K562 (cell line): ENCODE measurements around the gene ERMARD. TPM values are rescaled to one million over a fixed set of nuclear protein-coding genes. Genes with fewer than 3 reads are reported as not detected.

Source experiments
- ATAC-seq: fragments of 200-7000 bp; cut with Tn5 transposase; 3 replicates; pipeline ENCODE4 v1.9.1; 2020; ENCODE audit warnings: moderate library complexity
- BruUV-seq: library from RNA; stranded (reverse); fragments of 400-500 nt; replicated peaks from 2 replicates; lab custom pipeline; 2021; lab: Mats Ljungman, UMichigan
- CTCF ChIA-PET: fragments of 300-600 bp; formaldehyde crosslinking; extraction: SDS; loops from one replicate; lab custom pipeline; 2021; ENCODE audit warnings: low intra/inter-chr PET ratio; lab: Yijun Ruan, JAX
- POLR2A ChIA-PET: fragments of 300-600, 350-650 bp; sonication (Branson Sonifier 250); formaldehyde crosslinking; extraction: SDS; loops from one replicate; lab custom pipeline; 2021; ENCODE audit warnings: antibody characterized with exemption, inconsistent platforms; lab: Yijun Ruan, JAX
- DNase-seq, 4 experiments: peaks; one replicate each; pipeline versions ENCODE4 v3.0.0 to v3.0.0-alpha.2; 2011 to 2018; ENCODE audit warnings: low spot score in 3 of 4, mixed read lengths in 3 of 4; ENCODE audit errors: extremely low read depth in 1 of 4
- FAIRE-seq: peaks from 2 replicates; lab custom pipeline; 2011; peaks lifted over from hg19 to GRCh38; lab: Jason Lieb, UNC
- H2AFZ ChIP-seq: 2 replicates; pipeline ENCODE4 v1.6.0; 2011; ENCODE audit warnings: low read depth, low read length, control low read depth, inconsistent platforms
- H3K27ac ChIP-seq: fragments of 200-600 bp; 3 replicates; pipeline ENCODE4 v1.8.0; 2011; ENCODE audit warnings: low read depth, mild to moderate bottlenecking, control low read depth, inconsistent platforms, low read length, moderate library complexity, mixed read lengths; ENCODE audit errors: extremely low read depth
- H3K27me3 ChIP-seq, 2 experiments: fragments of 300-600 bp in 1 of 2; 2 replicates in 1 of 2; 3 replicates in 1 of 2; pipeline versions ENCODE4 v1.6.0 to v1.8.0; 2011; ENCODE audit warnings: inconsistent platforms in 2 of 2, low read length in 2 of 2, mild to moderate bottlenecking in 1 of 2, mixed read lengths in 1 of 2, moderate library complexity in 1 of 2; ENCODE audit not compliant: control insufficient read depth in 2 of 2, insufficient read depth in 2 of 2
- H3K36me3 ChIP-seq: fragments of 300-600 bp; 3 replicates; pipeline ENCODE4 v1.8.0; 2011; ENCODE audit warnings: mild to moderate bottlenecking, low read length, inconsistent platforms; ENCODE audit not compliant: control insufficient read depth, insufficient read depth
- H3K4me1 ChIP-seq, 2 experiments: fragments of 200-600 bp in 1 of 2; replicated peaks in 1 of 2; 2 replicates in 1 of 2; 3 replicates in 1 of 2; pipeline versions ENCODE4 v1.5.1 to v1.8.0; 2011; ENCODE audit warnings: inconsistent platforms in 2 of 2, low read length in 2 of 2, mild to moderate bottlenecking in 1 of 2, mixed read lengths in 1 of 2, moderate library complexity in 1 of 2; ENCODE audit not compliant: control insufficient read depth in 2 of 2, insufficient read depth in 2 of 2
- H3K4me2 ChIP-seq: 2 replicates; pipeline ENCODE4 v1.6.1; 2011; ENCODE audit warnings: low read length, control low read depth, inconsistent platforms, mixed read lengths; ENCODE audit not compliant: insufficient read depth
- H3K4me3 ChIP-seq: fragments of 200-600 bp; sonication (generic), shearing (Covaris generic); 2 replicates; pipeline ENCODE4 v1.5.1; 2016; ENCODE audit warnings: control low read depth, inconsistent platforms
- H3K79me2 ChIP-seq: fragments of 200-600 bp; 3 replicates; pipeline ENCODE4 v1.8.0; 2011; ENCODE audit warnings: low read length, inconsistent platforms; ENCODE audit not compliant: control insufficient read depth, insufficient read depth
- H3K9ac ChIP-seq, 2 experiments: 2 replicates each; pipeline versions ENCODE4 v1.6.0 to v1.6.1; 2011; ENCODE audit warnings: low read depth in 2 of 2, low read length in 2 of 2, control low read depth in 1 of 2, inconsistent platforms in 1 of 2, mild to moderate bottlenecking in 1 of 2, mixed read lengths in 1 of 2; ENCODE audit not compliant: insufficient read depth in 1 of 2
- H3K9me1 ChIP-seq: one replicate; pipeline ENCODE4 v1.6.0; 2011; ENCODE audit warnings: inconsistent platforms, mild to moderate bottlenecking, low read length, moderate library complexity; ENCODE audit not compliant: control insufficient read depth, insufficient read depth
- H3K9me3 ChIP-seq: replicated peaks from 2 replicates; pipeline ENCODE4 v1.5.1; 2011; ENCODE audit warnings: low read depth, low read length, inconsistent platforms; ENCODE audit not compliant: control insufficient read depth, insufficient read depth
- H4K20me1 ChIP-seq: replicated peaks from 2 replicates; pipeline ENCODE4 v1.6.1; 2011; ENCODE audit warnings: low read length, inconsistent platforms, mixed read lengths; ENCODE audit not compliant: control insufficient read depth, insufficient read depth
- CCAR2 ChIP-seq: fragments of 200-400 bp; formaldehyde crosslinking; IDR thresholded peaks from 2 replicates; pipeline ENCODE4 v1.6.1; 2017; ENCODE audit warnings: mild to moderate bottlenecking, low read depth, low read length
- FOXJ2 ChIP-seq: fragments of 200-800 bp; sonication (Bioruptor generic); IDR thresholded peaks from 2 replicates; pipeline ENCODE4 v1.6.1; 2016; ENCODE audit warnings: missing genetic modification characterization, missing compliant biosample characterization
- MTA1 ChIP-seq: fragments of 450-650 bp; IDR thresholded peaks from 2 replicates; pipeline ENCODE4 v1.6.1; 2017; ENCODE audit warnings: borderline replicate concordance
- SMARCA5 ChIP-seq: fragments of 450-650 bp; IDR thresholded peaks from 2 replicates; pipeline ENCODE4 v1.6.1; 2016
- TBL1XR1 ChIP-seq, 2 experiments: IDR thresholded peaks; 2 replicates each; pipeline ENCODE4 v1.6.1; 2012; ENCODE audit warnings: improper control_type of control experiment in 2 of 2, low read length in 2 of 2, mild to moderate bottlenecking in 1 of 2
- TRIM25 ChIP-seq: fragments of 450-650 bp; IDR thresholded peaks from 2 replicates; pipeline ENCODE4 v1.7.0; 2016; ENCODE audit warnings: borderline replicate concordance
- ZSCAN32 ChIP-seq: fragments of 450-650 bp; formaldehyde crosslinking; IDR thresholded peaks from 2 replicates; pipeline ENCODE4 v1.4.0; 2020; ENCODE audit warnings: mild to moderate bottlenecking, moderate library complexity
- WGBS: fragments of 100-300 bp; shearing (Covaris generic); methylation state at CpG from one replicate; pipeline ENCODE4 v1.1.6; 2016; ENCODE audit warnings: low coverage, mixed read lengths; ENCODE audit not compliant: insufficient coverage; ENCODE audit errors: missing lambda C conversion rate; 5-methylcytosine and 5-hydroxymethylcytosine counted together
- in situ Hi-C: fragments of 300-500 bp; cut with MboI; formaldehyde crosslinking; loops from 4 replicates; pipeline ENCODE4 v1.15.0; 2018; ENCODE audit warnings: inconsistent platforms, mixed read lengths
- intact Hi-C: fragments of 100-400 bp; cut with micrococcal nuclease; formaldehyde crosslinking; loops from 2 replicates; pipeline ENCODE4 v1.14.2; 2022
- polyA plus RNA-seq, 8 experiments: library from polyadenylated mRNA; depleted of rRNA in 4 of 8; stranded (reverse) in 5 of 8; unstranded in 3 of 8; fragments of >200 nt; fragmentation: Nextera tagmentation in 2 of 8; fragmentation: Illumina TruSeq in 1 of 8; extraction: Ambion mirVana in 2 of 8; extraction: Trizol in 1 of 8; gene quantifications; 2 replicates each; pipeline versions ENCODE4 v1.2.1 to v1.2.3, GENCODE V29; 2011 to 2014; ENCODE audit warnings: inconsistent platforms in 1 of 8, missing spikeins in 1 of 8
- total RNA-seq, 7 experiments: library from RNA; depleted of rRNA in 6 of 7; stranded (reverse); fragments of >200 nt in 6 of 7; fragmentation: Illumina TruSeq in 2 of 7; extraction: Trizol in 2 of 7; gene quantifications; 2 replicates each; pipeline versions ENCODE4 v1.2.1 to v1.2.3, GENCODE V29; 2011 to 2021; ENCODE audit warnings: low replicate concordance in 1 of 7
- TF ChIP-seq, protein P1 (sequence below): fragments of 250-450 bp; sonication (Bioruptor Pico); IDR thresholded peaks from 2 replicates; pipeline ENCODE4 v1.4.0; 2020; ENCODE audit warnings: mild to moderate bottlenecking

The ERMARD gene
- total and polyA plus RNA-seq, 9 of the 15 experiments (the other 6 are each of a cell fraction or from before 2014, with no cell fraction given) = 14.5 to 68.6 (median 27.7) TPM

DNA sequence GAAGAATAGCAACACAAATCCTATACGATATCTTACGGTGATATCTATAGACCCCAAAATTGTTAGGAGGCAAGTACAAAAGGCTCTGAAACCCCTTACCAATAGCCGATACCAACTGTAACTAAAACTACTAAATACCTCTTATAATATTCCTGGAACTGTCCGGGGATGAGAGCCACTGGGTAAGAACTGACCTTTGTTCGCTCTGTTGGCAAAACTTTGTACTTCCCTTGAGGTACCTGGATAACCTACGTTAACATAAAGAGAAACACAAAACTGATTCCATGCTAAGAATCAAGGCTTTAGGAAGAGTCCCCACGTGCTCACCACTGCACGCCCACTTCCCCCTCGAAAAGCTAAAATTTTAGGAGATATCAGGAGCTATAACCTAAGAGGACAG lies 36.8 kb upstream of the ERMARD start:
- FAIRE-seq (no peak), DNase-seq (no peak), ATAC-seq (no peak)
- Histone ChIP-seq H3K4me3 (no peak overlapping the region), H3K9me3 (no peaks in the 10 kb centered on the region), H3K4me1 (no peaks in the 10 kb centered on the region), H3K36me3 (peaks cover 87% of the 10 kb centered on the region), H2AFZ (no peak overlapping the region), H3K79me2 (peaks cover 10% of the 10 kb centered on the region; the same call in 2 of the 3 replicates), H3K9me1 (no peaks in the 10 kb centered on the region), H3K9ac (no peak overlapping the region), H3K4me2 (no peak overlapping the region), H3K27me3 (no peaks in the 10 kb centered on the region), H4K20me1 (no peaks in the 10 kb centered on the region), H3K27ac (no peak overlapping the region)
- POLR2A ChIA-PET = interaction anchor here (1.0 to 2.0 kb wide), 3 partner anchors 9 to 13 kb away, joined by 4 to 12 read pairs (median 6); partner anchors contain the start of genes C6orf120 and WDR27
- in situ Hi-C loops = no loop called here
- 90% methylated on average over 9 of the region's 9 CpGs for WGBS
- CTCF ChIA-PET = no interaction called here
- no peak for TF ChIP-seq TBL1XR1 (IDR thresholded peaks at IDR 0.05; ENCODE audit: low read length in 2 of 2)
- no peak for TF ChIP-seq CCAR2
- TF ChIP-seq, protein P1, sequence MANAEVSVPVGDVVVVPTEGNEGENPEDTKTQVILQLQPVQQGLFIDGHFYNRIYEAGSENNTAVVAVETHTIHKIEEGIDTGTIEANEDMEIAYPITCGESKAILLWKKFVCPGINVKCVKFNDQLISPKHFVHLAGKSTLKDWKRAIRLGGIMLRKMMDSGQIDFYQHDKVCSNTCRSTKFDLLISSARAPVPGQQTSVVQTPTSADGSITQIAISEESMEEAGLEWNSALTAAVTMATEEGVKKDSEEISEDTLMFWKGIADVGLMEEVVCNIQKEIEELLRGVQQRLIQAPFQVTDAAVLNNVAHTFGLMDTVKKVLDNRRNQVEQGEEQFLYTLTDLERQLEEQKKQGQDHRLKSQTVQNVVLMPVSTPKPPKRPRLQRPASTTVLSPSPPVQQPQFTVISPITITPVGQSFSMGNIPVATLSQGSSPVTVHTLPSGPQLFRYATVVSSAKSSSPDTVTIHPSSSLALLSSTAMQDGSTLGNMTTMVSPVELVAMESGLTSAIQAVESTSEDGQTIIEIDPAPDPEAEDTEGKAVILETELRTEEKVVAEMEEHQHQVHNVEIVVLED (CRISPR knock-in tag) = no peak
- no peak for TF ChIP-seq FOXJ2 (tag)
- no peak for TF ChIP-seq SMARCA5
- TF ChIP-seq MTA1 = no peak
- no peak for TF ChIP-seq ZSCAN32 (CRISPR knock-in tag)
- no peak for TF ChIP-seq TRIM25
- no TSS peak for BruUV-seq
- intact Hi-C loops = no loop called here
